Measurements from ENCODE around the gene A4GALT. TPM values are rescaled to one million over a fixed set of nuclear protein-coding genes. Genes with fewer than 3 reads are reported as not detected.
"Not testable (repeated sequence)": the region's sequence is repeated elsewhere in the genome, so short reads cannot be mapped to it uniquely, and the experiment has no call there.

A4GALT gene, protein sequence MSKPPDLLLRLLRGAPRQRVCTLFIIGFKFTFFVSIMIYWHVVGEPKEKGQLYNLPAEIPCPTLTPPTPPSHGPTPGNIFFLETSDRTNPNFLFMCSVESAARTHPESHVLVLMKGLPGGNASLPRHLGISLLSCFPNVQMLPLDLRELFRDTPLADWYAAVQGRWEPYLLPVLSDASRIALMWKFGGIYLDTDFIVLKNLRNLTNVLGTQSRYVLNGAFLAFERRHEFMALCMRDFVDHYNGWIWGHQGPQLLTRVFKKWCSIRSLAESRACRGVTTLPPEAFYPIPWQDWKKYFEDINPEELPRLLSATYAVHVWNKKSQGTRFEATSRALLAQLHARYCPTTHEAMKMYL
- polyA plus RNA-seq (ENCODE audit: insufficient read length) = 29.1 TPM

- DNase-seq (ENCODE audit: low read depth) = no peak
Observed at GRCh38 chr22:42720263-42721044, at the start of gene A4GALT. A4GALT (minus strand) TSS chr22:42720870; CDS start chr22:42693951, 26,919 bp downstream.

DNA sequence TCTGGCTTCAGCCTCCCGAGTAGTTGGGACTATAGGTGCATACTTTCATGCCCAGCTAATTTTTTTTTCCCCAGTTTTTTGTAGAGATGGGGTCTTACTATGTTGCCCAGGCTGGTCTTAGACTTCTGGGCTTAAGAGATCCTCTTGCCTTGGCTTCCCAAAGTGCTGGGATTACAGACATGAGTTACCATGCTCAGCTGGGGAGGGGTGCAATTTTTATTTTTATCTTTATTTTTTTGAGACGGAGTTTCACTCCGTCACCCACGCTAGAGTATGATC lies 49.7 kb upstream of the A4GALT start:
- no peak for DNase-seq (ENCODE audit: low read depth)

DNA sequence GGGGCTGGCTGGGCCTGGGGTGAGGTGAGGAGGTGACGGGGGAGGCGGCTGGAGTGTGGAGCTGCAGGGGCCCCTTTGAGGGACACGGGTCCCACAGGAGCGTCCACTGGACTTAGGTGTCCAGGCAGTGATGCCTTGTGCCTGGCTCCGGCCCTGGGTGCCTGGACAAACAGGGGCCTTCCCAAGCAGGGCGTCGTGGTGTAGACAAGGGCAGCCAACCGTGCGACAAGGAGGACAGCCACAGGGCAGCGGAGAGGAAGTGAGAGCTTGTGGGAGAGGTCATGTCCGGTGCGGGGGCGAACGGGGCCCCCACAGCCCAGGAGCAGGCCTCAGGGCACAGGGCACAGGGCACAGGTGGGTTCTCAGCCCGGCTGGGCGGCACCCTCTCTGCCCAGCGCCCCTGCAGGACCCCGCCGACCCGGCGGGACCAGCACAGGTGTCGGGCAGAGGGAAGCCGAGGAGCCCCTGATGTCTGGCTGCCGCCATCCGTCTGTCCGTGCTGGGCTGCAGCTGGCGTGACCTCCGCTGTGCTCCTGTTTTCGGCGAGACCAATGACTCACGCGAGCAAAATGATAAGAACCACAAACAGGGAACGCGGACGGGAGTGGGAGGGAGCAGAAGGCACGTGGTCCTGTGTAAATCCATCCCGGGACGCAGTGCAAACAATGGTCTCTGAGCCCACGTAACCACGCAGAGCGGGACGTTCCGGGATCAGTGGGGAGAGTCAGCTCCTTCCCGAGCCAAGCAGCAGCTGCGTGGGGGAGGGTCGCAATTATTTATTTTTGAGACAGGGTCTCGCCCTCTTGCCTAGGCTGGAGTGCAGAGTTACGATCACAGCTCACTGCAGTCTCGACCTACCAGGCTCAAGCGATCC lies 49.1 kb upstream of the A4GALT start:
- DNase-seq (ENCODE audit: low read depth) = no peak

DNA sequence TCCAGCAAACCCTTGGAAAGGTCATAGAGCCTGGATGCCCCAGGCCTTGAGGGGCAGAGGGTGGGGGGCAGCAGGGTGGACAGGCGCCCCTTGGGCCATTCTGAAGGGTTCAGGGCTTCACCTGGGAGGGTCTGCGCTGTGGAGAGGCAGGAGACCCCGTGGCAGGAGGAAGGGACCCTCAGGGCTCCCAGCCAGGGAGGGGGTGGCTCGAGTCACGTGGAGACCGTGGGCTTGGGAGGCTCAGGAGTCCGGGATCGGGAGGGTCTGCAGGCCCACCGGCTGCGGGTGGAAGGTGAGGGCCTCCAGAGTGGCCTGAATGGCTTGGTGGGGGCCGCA lies 48.5 kb upstream of the A4GALT start:
- no peak for DNase-seq (ENCODE audit: low read depth)

GRCh38 chr22:42768385-42769035 lies 47.8 kb upstream of the A4GALT start:
- DNase-seq (ENCODE audit: low read depth) = no peak

DNA sequence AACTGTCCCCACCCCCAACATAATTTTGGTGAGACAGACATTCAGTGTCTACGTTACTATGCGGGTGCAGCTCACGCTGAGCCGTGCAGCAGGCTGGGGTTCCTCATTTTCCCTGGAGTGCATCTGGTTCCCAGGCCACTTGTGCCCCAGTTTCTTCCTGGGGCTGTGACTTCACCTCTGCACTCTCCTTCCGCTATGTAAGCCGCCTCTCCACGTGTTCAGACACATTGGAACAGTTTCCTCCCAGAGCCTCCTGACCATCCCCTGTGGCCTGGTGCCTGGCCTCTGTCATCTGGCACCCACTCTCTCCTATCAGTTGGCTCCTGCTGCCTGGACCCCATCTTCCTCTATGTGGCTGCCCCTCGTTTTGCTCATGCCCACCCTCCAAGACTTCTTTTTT lies 46.2 kb upstream of the A4GALT start:
- DNase-seq (ENCODE audit: low read depth) = no peak

- no peak for DNase-seq (ENCODE audit: low read depth)
Observed at GRCh38 chr22:42764895-42765363, 44.3 kb upstream of the A4GALT start.

GRCh38 chr22:42763965-42764480 lies 43.4 kb upstream of the A4GALT start:
- no peak for DNase-seq (ENCODE audit: low read depth)

DNA sequence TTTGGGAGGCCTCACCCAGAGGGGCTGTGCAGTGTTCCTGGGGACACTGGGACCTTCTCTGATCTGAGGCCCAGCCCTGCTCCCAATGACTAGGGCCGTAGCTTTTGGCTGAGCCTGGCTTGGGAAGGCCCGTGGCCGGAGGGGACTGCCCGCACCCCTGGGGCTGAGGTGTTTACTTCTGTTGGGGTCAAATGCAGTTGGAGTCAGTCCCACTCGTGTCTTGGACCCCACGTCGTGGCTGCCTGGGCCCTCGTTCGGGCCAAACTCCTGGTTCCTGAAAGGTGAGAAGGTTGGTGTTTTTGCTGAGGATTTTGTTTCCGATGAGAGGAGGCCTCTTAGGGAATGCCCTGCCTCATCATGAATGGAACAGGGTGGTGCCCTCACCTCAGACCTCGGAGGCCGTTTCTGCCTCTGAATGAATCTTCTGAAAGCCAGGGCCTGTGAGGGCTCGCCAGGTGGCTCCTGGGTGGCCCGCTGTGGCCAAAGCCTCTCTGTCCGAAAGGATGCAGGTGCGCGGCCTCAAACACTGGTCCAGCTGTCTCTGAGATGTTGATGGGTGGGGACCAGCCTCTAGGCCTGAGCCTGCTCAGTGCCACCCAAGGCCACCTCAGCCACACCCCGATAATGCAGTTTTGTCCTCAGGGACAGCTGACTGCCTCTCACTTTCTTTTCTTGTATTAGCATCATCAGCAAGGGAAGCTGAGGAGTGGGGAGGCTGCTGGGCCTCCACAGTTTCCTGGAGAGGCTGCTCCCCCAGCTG lies 40.3 kb upstream of the A4GALT start:
- DNase-seq (ENCODE audit: low read depth) = no peak

- no peak for DNase-seq (ENCODE audit: low read depth)
Observed at GRCh38 chr22:42758931-42759629, 38.4 kb upstream of the A4GALT start.

- not testable (repeated sequence) for DNase-seq (ENCODE audit: low read depth)
Observed at GRCh38 chr22:42755553-42755952, 34.9 kb upstream of the A4GALT start.

DNA sequence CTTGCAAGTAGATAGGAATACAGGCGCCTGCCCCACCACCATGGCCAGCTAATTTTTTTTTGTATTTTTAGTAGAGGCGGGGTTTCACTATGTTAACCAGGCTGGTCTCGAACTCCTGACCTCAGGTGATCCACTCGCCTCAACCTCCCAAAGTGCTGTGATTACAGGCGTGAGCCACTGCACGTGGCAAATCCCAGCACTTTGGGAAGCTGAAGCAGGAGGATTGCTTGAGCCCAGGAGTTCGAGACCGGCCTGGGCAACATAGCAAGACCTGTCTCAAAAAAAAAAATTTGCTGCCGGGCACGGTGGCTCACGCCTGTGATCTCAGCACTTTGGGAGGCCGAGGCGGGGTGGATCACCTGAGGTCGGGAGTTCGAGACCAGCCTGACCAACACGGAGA lies 34.5 kb upstream of the A4GALT start:
- DNase-seq (ENCODE audit: low read depth) = not testable (repeated sequence)

- DNase-seq (ENCODE audit: low read depth) = no peak
Observed at GRCh38 chr22:42754658-42755057, 34.0 kb upstream of the A4GALT start.

GRCh38 chr22:42752912-42753311 lies 32.2 kb upstream of the A4GALT start:
- DNase-seq (ENCODE audit: low read depth) = no peak

DNA sequence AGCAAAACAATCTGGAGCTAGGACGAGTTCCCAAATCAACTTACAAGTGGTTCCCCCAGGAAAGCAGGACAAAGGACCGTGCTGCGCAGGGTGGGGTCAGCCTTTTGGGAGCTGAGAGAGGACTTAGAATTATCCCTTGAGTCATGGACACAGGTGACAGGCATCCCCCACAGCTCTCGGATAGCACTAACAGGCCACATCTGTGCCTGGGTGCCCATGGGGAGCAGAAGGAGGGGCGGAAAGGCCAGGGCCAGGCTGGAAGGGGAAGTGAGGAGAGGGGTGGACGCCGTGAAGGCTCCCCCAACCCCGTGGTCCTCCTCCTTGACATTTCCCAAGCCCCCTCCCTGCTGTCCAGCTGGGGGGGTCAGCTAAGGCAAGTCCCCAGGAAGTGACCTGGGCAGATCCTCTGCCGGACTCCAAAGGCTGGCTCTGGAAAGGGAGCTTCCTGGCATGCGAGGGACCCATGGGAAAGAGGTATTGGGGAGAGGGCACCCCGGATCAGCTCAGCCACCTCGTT lies 31.6 kb upstream of the A4GALT start:
- no peak for DNase-seq (ENCODE audit: low read depth)

- not testable (repeated sequence) for DNase-seq (ENCODE audit: low read depth)
Observed at GRCh38 chr22:42750421-42750820, 29.8 kb upstream of the A4GALT start.

- no peak for DNase-seq (ENCODE audit: low read depth)
Observed at GRCh38 chr22:42747701-42748513, 27.2 kb upstream of the A4GALT start.

GRCh38 chr22:42745118-42745517 lies 24.4 kb upstream of the A4GALT start:
- DNase-seq (ENCODE audit: low read depth) = no peak

DNA sequence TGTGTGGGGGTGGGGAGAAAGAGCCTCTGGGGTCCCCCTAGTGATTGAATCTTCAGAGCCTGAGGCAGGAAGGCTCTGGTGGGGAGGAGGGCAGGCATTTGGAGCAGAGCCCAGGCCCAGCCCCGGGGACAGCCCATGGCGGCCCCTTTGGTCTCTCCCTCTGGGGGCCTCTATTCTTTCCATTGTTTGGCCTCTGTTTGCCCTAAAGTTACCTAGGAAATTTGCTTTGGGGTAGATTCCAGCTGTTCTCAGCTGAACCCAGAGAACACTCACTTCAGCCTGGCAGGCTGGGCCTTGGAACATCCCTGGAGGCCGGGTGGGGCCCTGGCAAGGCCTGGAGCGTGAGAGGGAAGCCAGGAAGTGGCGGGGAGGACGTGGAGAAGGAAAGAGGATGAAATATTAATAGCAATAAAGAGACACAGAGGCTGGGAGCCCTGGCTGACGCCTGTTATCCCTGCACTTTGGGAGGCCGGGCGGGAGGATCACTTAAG lies 22.9 kb upstream of the A4GALT start:
- peak; percentile 58 for DNase-seq (ENCODE audit: low read depth)
